Immature natural killer cell (primary cell): ENCODE results near the gene ZCCHC2. TPM values are rescaled to one million over a fixed set of nuclear protein-coding genes. Genes with fewer than 3 reads are reported as not detected.

ENCODE experiments used
- DNase-seq, 3 donors: peaks; one replicate each; pipeline ENCODE4 v3.0.0; 2022; ENCODE audit warnings: mixed read lengths in 1 of 3
- H3K27ac Mint-ChIP-seq, 6 donors: one replicate each; pipeline ENCODE4 v1.8.0; 2020; ENCODE audit warnings: mixed read lengths in 6 of 6, mild to moderate bottlenecking in 5 of 6, inconsistent platforms in 4 of 6, moderate library complexity in 3 of 6
- H3K27me3 Mint-ChIP-seq, 3 donors: one replicate each; pipeline ENCODE4 v1.8.0; 2020 to 2021; ENCODE audit warnings: low read depth in 3 of 3, mild to moderate bottlenecking in 3 of 3, mixed read lengths in 3 of 3, moderate library complexity in 3 of 3, inconsistent platforms in 1 of 3
- H3K36me3 Mint-ChIP-seq, 3 donors: one replicate each; pipeline ENCODE4 v1.8.0; 2020; ENCODE audit warnings: mixed read lengths in 3 of 3, inconsistent platforms in 2 of 3, mild to moderate bottlenecking in 2 of 3
- H3K4me1 Mint-ChIP-seq, 2 donors: one replicate each; pipeline ENCODE4 v1.8.0; 2020; ENCODE audit warnings: inconsistent platforms in 2 of 2, mild to moderate bottlenecking in 2 of 2, mixed read lengths in 2 of 2, moderate library complexity in 1 of 2
- H3K4me3 Mint-ChIP-seq, 5 donors: one replicate each; pipeline ENCODE4 v1.8.0; 2020; ENCODE audit warnings: mild to moderate bottlenecking in 5 of 5, mixed read lengths in 5 of 5, inconsistent platforms in 3 of 5, moderate library complexity in 3 of 5
- H3K9me3 Mint-ChIP-seq, 6 donors: one replicate each; pipeline ENCODE4 v1.8.0; 2020; ENCODE audit warnings: mild to moderate bottlenecking in 6 of 6, mixed read lengths in 6 of 6, inconsistent platforms in 4 of 6, moderate library complexity in 3 of 6
- polyA plus RNA-seq, 3 donors: library from polyadenylated mRNA; unstranded; fragments of 300-500 nt; fragmentation: Illumina TruSeq; gene quantifications; one replicate each; pipeline ENCODE4 v1.2.3, GENCODE V29; 2021

The ZCCHC2 gene
- polyA plus RNA-seq, 3 donors from 2014 or later, result 1.6 to 4.2 (median 2.1) TPM

GRCh38 chr18:62531931-62532330, 9.1 kb downstream of the ZCCHC2 start:
- Mint-ChIP-seq H3K36me3 (no peaks in the 10 kb centered on the region), H3K4me3 (no peak overlapping the region), H3K27ac (no peak overlapping the region), H3K4me1 (peaks cover 37 to 79% of the 10 kb centered on the region in 2 donors), H3K9me3 (no peaks in the 10 kb centered on the region), H3K27me3 (no peaks in the 10 kb centered on the region)
- no peak for DNase-seq

- Mint-ChIP-seq H3K27ac (no peak overlapping the region), H3K4me1 (peaks cover 41 to 71% of the 10 kb centered on the region in 2 donors), H3K4me3 (no peak overlapping the region), H3K27me3 (no peaks in the 10 kb centered on the region), H3K36me3 (peaks cover 0 to 9% (median 0%) of the 10 kb centered on the region in 3 donors), H3K9me3 (no peaks in the 10 kb centered on the region)
- peak in 2 of 3 donors; percentile 16 to 24 for DNase-seq
Observed at GRCh38 chr18:62536005-62536404, 13.2 kb downstream of the ZCCHC2 start.

GRCh38 chr18:62537042-62537894, 14.4 kb downstream of the ZCCHC2 start:
- H3K9me3 Mint-ChIP-seq, result no peaks in the 10 kb centered on the region
- H3K4me1 Mint-ChIP-seq, result peaks cover 35 to 58% of the 10 kb centered on the region in 2 donors
- no peak overlapping the region for H3K27ac Mint-ChIP-seq
- H3K36me3 Mint-ChIP-seq, result peaks cover 0 to 16% (median 2%) of the 10 kb centered on the region in 3 donors
- H3K27me3 Mint-ChIP-seq, result peaks cover 0 to 2% (median 0%) of the 10 kb centered on the region in 3 donors
- H3K4me3 Mint-ChIP-seq, result no peak overlapping the region
- DNase-seq, result no peak

- H3K27me3 Mint-ChIP-seq, result peaks cover 0 to 2% (median 0%) of the 10 kb centered on the region in 3 donors
- no peak overlapping the region for H3K4me3 Mint-ChIP-seq
- no peak overlapping the region for H3K27ac Mint-ChIP-seq
- H3K4me1 Mint-ChIP-seq, result peaks cover 35 to 51% of the 10 kb centered on the region in 2 donors
- no peaks in the 10 kb centered on the region for H3K9me3 Mint-ChIP-seq
- peaks cover 4 to 21% (median 9%) of the 10 kb centered on the region in 3 donors for H3K36me3 Mint-ChIP-seq
- no peak for DNase-seq
Observed at GRCh38 chr18:62537946-62538345, 15.1 kb downstream of the ZCCHC2 start.

- no peak overlapping the region for H3K27ac Mint-ChIP-seq
- no peak for DNase-seq
- peaks cover 0 to 2% (median 0%) of the 10 kb centered on the region in 3 donors for H3K27me3 Mint-ChIP-seq
- peaks cover 35 to 50% of the 10 kb centered on the region in 2 donors for H3K4me1 Mint-ChIP-seq
- H3K36me3 Mint-ChIP-seq, result peaks cover 13 to 30% (median 17%) of the 10 kb centered on the region in 3 donors
- no peaks in the 10 kb centered on the region for H3K9me3 Mint-ChIP-seq
- H3K4me3 Mint-ChIP-seq, result no peak overlapping the region
Observed at GRCh38 chr18:62538881-62539280, 16.1 kb downstream of the ZCCHC2 start.

- peaks cover 17 to 33% (median 18%) of the 10 kb centered on the region in 3 donors for H3K36me3 Mint-ChIP-seq
- H3K4me3 Mint-ChIP-seq, result no peak overlapping the region
- no peak for DNase-seq
- H3K27me3 Mint-ChIP-seq, result peaks cover 0 to 2% (median 0%) of the 10 kb centered on the region in 3 donors
- no peak overlapping the region for H3K27ac Mint-ChIP-seq
- H3K4me1 Mint-ChIP-seq, result peaks cover 31 to 43% of the 10 kb centered on the region in 2 donors
- no peaks in the 10 kb centered on the region for H3K9me3 Mint-ChIP-seq
Observed at GRCh38 chr18:62539284-62540165, 16.7 kb downstream of the ZCCHC2 start.

- H3K36me3 Mint-ChIP-seq, result peaks cover 17 to 51% (median 26%) of the 10 kb centered on the region in 3 donors
- no peak overlapping the region for H3K4me3 Mint-ChIP-seq
- no peaks in the 10 kb centered on the region for H3K9me3 Mint-ChIP-seq
- no peak for DNase-seq
- peaks cover 0 to 9% of the 10 kb centered on the region in 2 donors for H3K4me1 Mint-ChIP-seq
- no peak overlapping the region for H3K27ac Mint-ChIP-seq
- peaks cover 0 to 2% (median 0%) of the 10 kb centered on the region in 3 donors for H3K27me3 Mint-ChIP-seq
Observed at GRCh38 chr18:62543021-62543420, 20.2 kb downstream of the ZCCHC2 start.

- Mint-ChIP-seq H3K36me3 (peaks cover 17 to 50% (median 26%) of the 10 kb centered on the region in 3 donors), H3K4me1 (peaks cover 10 to 11% of the 10 kb centered on the region in 2 donors), H3K4me3 (no peak overlapping the region), H3K27ac (no peak overlapping the region), H3K27me3 (peaks cover 0 to 2% (median 0%) of the 10 kb centered on the region in 3 donors), H3K9me3 (no peaks in the 10 kb centered on the region)
- DNase-seq, result no peak
Observed at GRCh38 chr18:62545098-62545497, 22.3 kb downstream of the ZCCHC2 start.

GRCh38 chr18:62549755-62550154, 26.9 kb downstream of the ZCCHC2 start:
- no peak for DNase-seq
- Mint-ChIP-seq H3K4me3 (no peak overlapping the region), H3K4me1 (peaks cover 24 to 43% of the 10 kb centered on the region in 2 donors), H3K27me3 (peaks cover 0 to 2% (median 1%) of the 10 kb centered on the region in 3 donors), H3K27ac (peak overlapping the region in 1 of 6 donors; percentile 3), H3K36me3 (peaks cover 15 to 46% (median 25%) of the 10 kb centered on the region in 3 donors), H3K9me3 (no peaks in the 10 kb centered on the region)

GRCh38 chr18:62550746-62551145, 27.9 kb downstream of the ZCCHC2 start:
- H3K9me3 Mint-ChIP-seq, result no peaks in the 10 kb centered on the region
- H3K27me3 Mint-ChIP-seq, result peaks cover 0 to 2% (median 1%) of the 10 kb centered on the region in 3 donors
- H3K4me1 Mint-ChIP-seq, result peaks cover 27 to 46% of the 10 kb centered on the region in 2 donors
- peak overlapping the region in 2 of 6 donors; percentile 24 to 26 for H3K27ac Mint-ChIP-seq
- no peak for DNase-seq
- peaks cover 15 to 38% (median 24%) of the 10 kb centered on the region in 3 donors for H3K36me3 Mint-ChIP-seq
- no peak overlapping the region for H3K4me3 Mint-ChIP-seq

GRCh38 chr18:62551972-62552513, 29.2 kb downstream of the ZCCHC2 start:
- H3K36me3 Mint-ChIP-seq, result peaks cover 15 to 44% (median 31%) of the 10 kb centered on the region in 3 donors
- H3K4me1 Mint-ChIP-seq, result peaks cover 27 to 46% of the 10 kb centered on the region in 2 donors
- H3K4me3 Mint-ChIP-seq, result no peak overlapping the region
- peak overlapping the region in 3 of 6 donors; percentile 22 to 41 (median 40) for H3K27ac Mint-ChIP-seq
- DNase-seq, result no peak
- H3K27me3 Mint-ChIP-seq, result peaks cover 0 to 2% (median 1%) of the 10 kb centered on the region in 3 donors
- no peaks in the 10 kb centered on the region for H3K9me3 Mint-ChIP-seq

- DNase-seq, result no peak
- H3K9me3 Mint-ChIP-seq, result no peaks in the 10 kb centered on the region
- peak overlapping the region in 4 of 6 donors; percentile 18 to 57 (median 28) for H3K27ac Mint-ChIP-seq
- peaks cover 26 to 57% (median 42%) of the 10 kb centered on the region in 3 donors for H3K36me3 Mint-ChIP-seq
- H3K4me3 Mint-ChIP-seq, result no peak overlapping the region
- H3K27me3 Mint-ChIP-seq, result peaks cover 0 to 2% (median 1%) of the 10 kb centered on the region in 3 donors
- peaks cover 25 to 44% of the 10 kb centered on the region in 2 donors for H3K4me1 Mint-ChIP-seq
Observed at GRCh38 chr18:62554061-62554815, 31.4 kb downstream of the ZCCHC2 start.

GRCh38 chr18:62555135-62555534, 32.3 kb downstream of the ZCCHC2 start:
- Mint-ChIP-seq H3K27ac (no peak overlapping the region), H3K27me3 (peaks cover 0 to 2% (median 1%) of the 10 kb centered on the region in 3 donors), H3K36me3 (peaks cover 31 to 56% (median 48%) of the 10 kb centered on the region in 3 donors), H3K9me3 (no peaks in the 10 kb centered on the region), H3K4me3 (no peak overlapping the region), H3K4me1 (peaks cover 16 to 35% of the 10 kb centered on the region in 2 donors)
- DNase-seq, result no peak
